SK-N-MC (cell line): ENCODE measurements around the gene ZNF8.

Experiments
- EZH2 ChIP-seq: fragments of 200-600 bp; sonication (generic); IDR thresholded peaks from one replicate; pipeline ENCODE4 v1.6.1; 2017; ENCODE audit warnings: antibody characterized with exemption
- POLR2AphosphoS5 ChIP-seq: IDR thresholded peaks from 2 replicates; pipeline ENCODE4 v1.6.1; 2012; ENCODE audit warnings: mild to moderate bottlenecking, low read depth, low read length, borderline replicate concordance

DNA sequence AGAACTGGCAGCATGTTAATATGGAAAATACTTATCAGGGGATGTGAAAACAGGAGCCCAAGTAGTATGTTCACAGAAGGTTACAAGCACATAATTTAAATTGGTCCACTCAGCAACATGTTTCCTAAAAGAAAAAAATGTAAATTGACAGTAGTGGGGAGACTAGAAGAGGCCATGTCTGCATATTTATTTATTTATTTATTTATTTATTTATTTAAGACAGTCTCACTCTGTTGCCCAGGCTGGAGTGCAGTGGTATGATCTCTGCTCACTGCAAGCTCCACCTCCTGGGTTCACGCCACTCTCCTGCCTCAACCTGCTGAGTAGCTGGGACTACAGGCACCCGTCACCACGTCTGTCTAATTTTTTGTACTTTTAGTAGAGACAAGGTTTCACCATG is 13.7 kb upstream of the ZNF8 start:
- TF ChIP-seq POLR2AphosphoS5, result no peak
- TF ChIP-seq EZH2, result no peak
